ENCODE data around the gene ENGASE. TPM values are rescaled to one million over a fixed set of nuclear protein-coding genes. Genes with fewer than 3 reads are reported as not detected.

ENGASE gene
- total RNA-seq, 1 experiment from 2014 or later: 34.5 TPM

DNA sequence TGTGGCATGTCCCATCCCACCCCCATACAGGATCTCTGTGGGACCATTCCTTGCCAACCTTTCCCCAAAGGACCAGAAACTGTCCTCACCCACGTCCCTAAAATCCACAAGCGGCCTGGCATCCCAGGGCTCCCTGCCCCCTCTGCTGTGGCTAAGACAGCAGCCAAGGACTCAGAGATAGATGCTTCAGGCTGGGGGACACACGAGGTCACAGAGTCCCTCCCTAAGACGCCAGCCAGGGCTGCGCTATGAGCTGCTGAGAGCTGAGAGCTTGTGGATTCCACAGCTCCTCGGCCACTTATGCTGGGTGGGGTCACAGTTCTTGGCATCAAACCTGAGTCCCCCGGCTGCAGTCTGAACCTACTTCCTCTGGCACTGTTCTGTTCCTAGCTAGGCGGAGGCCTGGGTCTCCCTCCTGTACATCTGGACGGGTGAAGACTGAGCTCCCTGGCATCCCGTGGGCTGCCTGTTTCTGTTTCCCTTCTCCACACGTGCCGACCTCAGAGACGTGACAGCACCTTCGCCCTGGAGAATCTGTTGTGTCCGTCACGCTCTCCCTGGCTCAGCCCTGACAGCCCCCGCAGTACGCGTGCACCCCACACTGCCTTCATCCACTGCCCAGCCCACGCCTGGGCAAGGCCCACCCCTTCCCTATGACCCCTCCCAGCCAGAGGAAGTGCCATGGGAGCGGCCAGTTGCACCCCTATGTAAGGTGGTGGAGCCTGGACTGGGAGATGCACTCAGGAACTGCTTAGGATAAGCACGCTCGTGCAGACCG is 61.2 kb downstream of the ENGASE start:
- ATAC-seq (no peak), DNase-seq (no peak)
- no peaks in the 10 kb centered on the region for H3K79me2 ChIP-seq (ENCODE audit: low read length)
- H4K20me1 ChIP-seq (ENCODE audit: low read length): no peaks in the 10 kb centered on the region
- H3K4me3 ChIP-seq (ENCODE audit: low read length): no peak overlapping the region
- ChIA-PET CTCF (no interaction called here), POLR2A (ENCODE audit: unreplicated experiment) (no interaction called here)
- H3K9ac ChIP-seq (ENCODE audit: low read length): no peak overlapping the region
- no peaks in the 10 kb centered on the region for H3K9me3 ChIP-seq (ENCODE audit: low read length)
- no peaks in the 10 kb centered on the region for H3F3A ChIP-seq (ENCODE audit: low read length, unreplicated experiment)
- no peak overlapping the region for H2AFZ ChIP-seq (ENCODE audit: low read length)
- H3K4me2 ChIP-seq (ENCODE audit: low read length): no peak overlapping the region
- H3K4me1 ChIP-seq (ENCODE audit: insufficient read depth, low read length): no peaks in the 10 kb centered on the region
- no peak for TF ChIP-seq CTCF (conservative IDR thresholded peaks at IDR 0.05; ENCODE audit: low read depth, low read length)
- TF ChIP-seq EZH2phosphoT487 (IDR thresholded peaks at IDR 0.05; ENCODE audit: borderline replicate concordance, low read length): no peak
- no peak for TF ChIP-seq EZH2 (IDR thresholded peaks at IDR 0.05; ENCODE audit: low read length, unreplicated experiment)
- no TSS peak for BruUV-seq (replicated peaks)
- no peaks in the 10 kb centered on the region for H3K36me3 ChIP-seq (ENCODE audit: low read depth, low read length)
- H3K27me3 ChIP-seq (ENCODE audit: low read length): peaks cover 98% of the 10 kb centered on the region
- no peaks in the 10 kb centered on the region for H3K9me2 ChIP-seq (replicated peaks; ENCODE audit: low read length)
- intact Hi-C loops (cut with micrococcal nuclease): no loop called here
- H3K27ac ChIP-seq (ENCODE audit: low read length): no peak overlapping the region

Other genes starting within 250 kb of the ENGASE start
- 37.5 and 41.8 TPM in 2 replicates for gene USP36, start 234.0 kb upstream of the ENGASE start, total RNA-seq (2014; rRNA removed)
- gene CEP295NL, start 171.6 kb upstream of the ENGASE start, total RNA-seq (2014; rRNA removed): 1.8 and 2.4 TPM in 2 replicates
- 60.1 and 62.5 TPM in 2 replicates for gene TIMP2, start 149.4 kb upstream of the ENGASE start, total RNA-seq (2014; rRNA removed)
- gene LGALS3BP, start 94.9 kb upstream of the ENGASE start, total RNA-seq (2014; rRNA removed): 72.4 and 121 TPM in 2 replicates
- 191 and 220 TPM in 2 replicates for gene CANT1, start 65.1 kb upstream of the ENGASE start, total RNA-seq (2014; rRNA removed)
- 18.6 and 21.0 TPM in 2 replicates for gene C1QTNF1, start 50.7 kb upstream of the ENGASE start, total RNA-seq (2014; rRNA removed)

All from PC-3 (cell line).